ENCODE measurements around the gene MCC.

MCC gene

DNA sequence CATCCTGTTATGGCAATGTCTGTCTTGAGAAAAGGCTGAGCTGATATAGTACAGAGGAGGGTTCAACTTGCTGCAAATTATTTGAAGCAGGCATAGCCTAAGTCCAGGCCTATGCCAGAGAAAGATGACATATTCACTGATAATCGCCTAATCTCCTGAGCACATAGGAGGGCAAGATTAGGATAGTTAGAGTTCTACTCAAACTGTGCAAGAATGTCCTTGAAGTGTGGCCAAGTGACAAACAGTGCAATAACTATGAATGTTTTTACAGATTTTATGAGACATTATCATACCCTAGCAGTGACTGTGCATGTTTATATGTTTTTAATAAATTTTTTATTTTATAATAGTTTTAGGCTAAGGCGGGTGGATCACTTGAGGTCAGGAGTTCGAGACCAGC, 149.6 kb downstream of the MCC start:
- no peaks in the 10 kb centered on the region for H3K9me3 Mint-ChIP-seq
- no peaks in the 10 kb centered on the region for H3K4me1 Mint-ChIP-seq
- no peak overlapping the region for H3K4me3 Mint-ChIP-seq
- no peak overlapping the region for H3K27ac Mint-ChIP-seq
- DNase-seq (ENCODE audit: low spot score in 2 of 2) (no peak), ATAC-seq (no peak)
- no peaks in the 10 kb centered on the region for H3K36me3 Mint-ChIP-seq

DNA sequence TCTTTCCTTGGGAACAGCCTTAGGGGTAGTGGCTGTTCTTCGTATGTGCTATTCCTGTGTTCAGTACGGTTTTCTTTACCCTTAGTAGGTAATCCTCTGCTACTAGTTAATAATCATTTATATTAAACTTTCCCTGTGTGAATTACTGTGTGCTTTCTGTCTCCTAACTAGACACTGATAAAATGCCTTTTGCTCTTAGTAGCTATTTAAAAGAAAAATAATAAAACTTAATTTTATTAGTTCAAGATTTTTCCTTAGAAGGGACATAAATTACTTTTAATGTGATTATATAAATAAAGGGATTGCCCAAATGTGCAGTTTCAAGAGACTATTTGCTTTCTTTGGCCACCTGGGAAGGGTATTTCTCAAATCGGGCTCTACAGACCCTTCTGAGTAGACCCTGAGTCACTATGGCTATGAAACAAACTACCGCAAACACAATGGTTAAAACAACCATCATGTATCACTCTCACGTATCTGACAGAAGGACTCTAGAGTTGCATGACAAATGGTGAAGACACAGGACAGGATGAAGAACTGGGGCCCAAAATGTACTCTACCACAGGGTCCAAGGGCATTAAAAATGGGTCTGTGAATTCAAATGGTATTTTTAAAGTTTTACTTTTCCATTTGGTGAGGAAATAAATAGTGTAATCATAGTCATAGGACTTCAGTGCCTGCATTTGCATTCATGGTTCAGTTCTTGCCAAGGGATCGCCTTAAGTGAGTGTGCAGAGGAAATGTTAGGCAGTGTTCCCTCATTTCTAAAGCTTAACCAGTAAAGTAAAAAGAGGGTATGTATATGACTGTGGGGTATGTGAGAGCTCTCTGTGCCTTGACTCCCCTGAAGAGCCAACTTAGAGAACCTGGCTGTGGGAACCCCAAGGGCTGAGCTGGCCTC, 150.5 kb downstream of the MCC start:
- DNase-seq (ENCODE audit: low spot score in 2 of 2) (no peak), ATAC-seq (no peak)
- no peaks in the 10 kb centered on the region for H3K4me1 Mint-ChIP-seq
- no peaks in the 10 kb centered on the region for H3K9me3 Mint-ChIP-seq
- H3K27ac Mint-ChIP-seq = no peak overlapping the region
- H3K4me3 Mint-ChIP-seq = no peak overlapping the region
- H3K36me3 Mint-ChIP-seq = no peaks in the 10 kb centered on the region

DNA sequence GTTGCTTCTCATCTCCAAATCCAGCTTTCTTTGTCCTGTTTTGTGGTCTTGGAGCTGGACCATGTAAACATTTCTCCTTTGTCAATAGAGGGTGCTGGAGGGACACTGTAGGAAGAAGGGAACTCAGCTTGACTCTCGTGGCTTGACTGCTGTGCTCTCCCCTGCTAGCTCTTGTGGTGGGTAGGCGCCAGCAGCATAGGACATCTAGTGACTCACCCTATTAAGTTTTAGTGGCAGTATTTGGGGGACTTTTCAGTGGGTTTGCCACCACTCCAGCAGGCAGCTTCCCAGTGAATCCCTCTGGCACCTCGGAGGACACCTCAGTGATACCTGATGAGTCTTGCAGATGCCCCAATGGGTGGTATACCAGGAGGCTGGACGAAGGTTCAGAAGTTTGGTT, 151.3 kb downstream of the MCC start:
- peak; percentile 66 for ATAC-seq
- H3K4me3 Mint-ChIP-seq = no peak overlapping the region
- no peaks in the 10 kb centered on the region for H3K36me3 Mint-ChIP-seq
- no peaks in the 10 kb centered on the region for H3K4me1 Mint-ChIP-seq
- H3K27ac Mint-ChIP-seq = no peak overlapping the region
- H3K9me3 Mint-ChIP-seq = no peaks in the 10 kb centered on the region
- no peak for DNase-seq (ENCODE audit: low spot score in 2 of 2)

DNA sequence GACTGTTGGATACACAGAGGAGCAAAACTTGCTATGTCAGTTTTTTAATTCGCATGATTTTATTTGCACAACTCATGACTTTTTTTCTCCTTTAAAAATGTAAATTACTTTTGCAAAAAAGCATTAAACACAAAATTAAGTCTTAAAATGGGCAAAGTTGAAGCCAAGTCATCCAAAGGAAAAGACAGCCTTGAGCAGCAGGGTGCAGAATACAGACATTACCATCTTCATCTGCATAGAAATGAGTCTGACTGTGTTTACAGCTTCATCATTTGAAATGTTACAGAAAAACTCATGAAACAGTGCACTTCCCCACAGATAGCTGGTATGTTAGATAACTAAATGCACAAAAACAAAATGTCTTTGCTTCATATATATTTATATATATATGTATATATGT, 154.8 kb downstream of the MCC start:
- H3K9me3 Mint-ChIP-seq = no peaks in the 10 kb centered on the region
- no peak overlapping the region for H3K4me3 Mint-ChIP-seq
- no peak overlapping the region for H3K27ac Mint-ChIP-seq
- DNase-seq (ENCODE audit: low spot score in 2 of 2) = no peak
- no peaks in the 10 kb centered on the region for H3K36me3 Mint-ChIP-seq
- no peak for ATAC-seq
- H3K4me1 Mint-ChIP-seq = peaks cover 7% of the 10 kb centered on the region

DNA sequence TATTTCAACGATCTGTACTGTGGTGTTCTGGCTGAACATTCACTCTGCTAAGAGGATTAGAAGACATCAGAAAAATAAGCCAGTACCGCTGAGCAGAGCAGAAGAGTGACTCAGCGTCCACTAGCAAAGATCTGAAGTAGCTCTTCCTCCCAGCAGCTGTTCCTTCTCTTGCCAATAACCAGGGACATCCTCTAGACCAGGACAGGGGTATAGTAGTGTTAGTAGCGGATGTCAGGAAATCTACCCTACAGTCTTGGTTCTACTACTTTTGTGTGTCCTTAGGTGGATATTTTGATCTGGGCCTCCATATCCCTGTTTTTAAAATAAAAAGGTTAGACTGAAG, 157.1 kb downstream of the MCC start:
- ATAC-seq = no peak
- Mint-ChIP-seq H3K4me1 (peaks cover 7% of the 10 kb centered on the region), H3K4me3 (no peak overlapping the region), H3K27ac (peak overlapping the region; percentile 30), H3K36me3 (no peaks in the 10 kb centered on the region), H3K9me3 (no peaks in the 10 kb centered on the region)
- no peak for DNase-seq (ENCODE audit: low spot score in 2 of 2)

DNA sequence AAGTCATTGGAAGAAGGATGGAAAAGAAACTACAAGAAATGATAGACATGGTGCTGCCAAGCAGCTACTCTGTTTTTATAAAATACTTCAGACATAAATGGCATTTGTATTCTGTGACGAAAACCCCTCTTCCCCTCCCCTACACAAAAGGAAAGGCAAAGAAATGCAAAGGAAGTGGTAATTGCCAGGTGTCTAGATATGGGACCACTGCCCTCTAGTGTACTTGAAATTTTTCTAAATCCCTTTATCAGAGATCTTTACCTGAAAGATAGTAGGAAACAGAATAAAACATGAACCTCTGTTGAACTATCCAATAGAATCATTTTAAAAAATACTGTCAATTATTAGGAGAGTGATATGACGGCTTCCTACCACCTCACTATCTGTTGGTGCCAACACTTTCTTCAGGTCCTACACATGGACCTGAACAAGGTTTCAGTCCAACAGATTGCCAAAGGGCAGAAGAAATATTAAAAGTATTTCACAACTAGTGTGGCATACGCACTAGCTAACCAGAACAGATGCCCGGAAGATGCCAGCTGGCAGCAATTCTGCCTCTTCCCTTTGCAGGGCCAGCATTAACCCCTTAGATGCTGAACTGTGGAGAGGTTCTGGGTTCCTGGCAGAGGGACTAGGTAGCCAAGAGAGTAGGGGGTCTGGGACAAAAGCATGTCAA, 157.6 kb downstream of the MCC start:
- Mint-ChIP-seq H3K4me1 (peaks cover 7% of the 10 kb centered on the region), H3K27ac (peak overlapping the region; percentile 30), H3K4me3 (no peak overlapping the region), H3K9me3 (no peaks in the 10 kb centered on the region), H3K36me3 (no peaks in the 10 kb centered on the region)
- DNase-seq (ENCODE audit: low spot score in 2 of 2) (no peak), ATAC-seq (peak; percentile 70)

DNA sequence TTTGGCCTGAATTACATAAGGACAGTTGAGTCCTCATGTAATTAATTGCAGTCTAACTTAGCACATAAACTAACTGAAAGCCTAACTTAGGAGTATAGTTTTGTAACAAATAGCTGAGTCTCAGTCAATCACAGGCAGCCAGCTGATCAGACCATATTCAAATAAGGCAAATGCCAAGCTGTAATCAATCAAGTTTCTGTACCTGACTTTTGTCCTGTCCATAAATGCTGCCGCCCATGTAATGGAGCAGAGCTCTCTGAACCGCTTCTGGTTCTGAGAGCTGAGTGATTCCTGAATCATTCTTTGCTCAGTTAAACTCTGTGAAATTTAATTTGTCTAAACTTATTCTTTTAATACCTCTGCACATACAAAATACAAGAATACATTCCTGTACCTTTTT, 158.3 kb downstream of the MCC start:
- DNase-seq (ENCODE audit: low spot score in 2 of 2) (no peak), ATAC-seq (no peak)
- no peak overlapping the region for H3K27ac Mint-ChIP-seq
- no peaks in the 10 kb centered on the region for H3K36me3 Mint-ChIP-seq
- no peaks in the 10 kb centered on the region for H3K9me3 Mint-ChIP-seq
- no peak overlapping the region for H3K4me3 Mint-ChIP-seq
- H3K4me1 Mint-ChIP-seq = peaks cover 7% of the 10 kb centered on the region

DNA sequence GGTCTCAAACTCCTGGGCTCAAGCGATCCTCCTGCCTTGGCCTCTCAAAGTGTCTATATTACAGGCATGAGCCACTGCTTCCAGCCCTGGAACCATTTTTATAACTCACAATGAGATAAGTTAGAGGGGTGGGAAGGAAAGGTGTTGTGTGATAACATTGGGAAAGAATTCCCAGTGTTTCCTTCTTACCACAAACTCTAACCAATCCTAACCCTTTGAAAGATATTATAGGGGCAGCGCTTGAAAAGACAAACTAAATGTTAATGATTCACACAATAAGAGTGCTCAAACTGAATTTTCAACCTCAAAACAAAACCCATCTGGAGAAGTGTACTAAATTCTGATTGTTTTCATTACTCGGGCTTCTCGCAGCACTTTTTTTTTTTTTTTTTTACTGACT, 163.2 kb downstream of the MCC start:
- Mint-ChIP-seq H3K27ac (no peak overlapping the region), H3K36me3 (no peaks in the 10 kb centered on the region), H3K4me3 (no peak overlapping the region), H3K4me1 (peaks cover under 1% of the 10 kb centered on the region), H3K9me3 (no peaks in the 10 kb centered on the region)
- no peak for ATAC-seq
- DNase-seq (ENCODE audit: low spot score in 2 of 2) = no peak

DNA sequence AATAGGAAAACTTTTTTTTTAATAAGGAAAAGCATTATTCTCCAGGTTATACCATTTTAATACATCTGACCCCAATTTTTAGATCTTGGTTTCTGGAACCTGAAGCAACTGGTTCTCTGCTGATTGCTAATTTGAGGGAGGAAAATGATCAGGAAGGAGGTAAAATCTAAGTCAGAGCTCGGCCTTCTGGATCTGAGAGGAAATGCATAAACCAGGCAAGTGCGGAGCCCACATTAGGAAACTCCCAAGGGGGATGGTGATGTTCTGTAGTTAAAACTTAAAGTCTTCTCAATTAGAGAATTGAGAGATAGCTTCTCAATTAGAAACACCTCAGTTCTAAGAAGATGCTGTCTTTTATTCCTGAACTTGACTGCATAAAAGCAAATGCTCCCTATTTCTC, 167.0 kb downstream of the MCC start:
- no peaks in the 10 kb centered on the region for H3K4me1 Mint-ChIP-seq
- H3K36me3 Mint-ChIP-seq = no peaks in the 10 kb centered on the region
- no peak for ATAC-seq
- no peak overlapping the region for H3K4me3 Mint-ChIP-seq
- no peak overlapping the region for H3K27ac Mint-ChIP-seq
- H3K9me3 Mint-ChIP-seq = no peaks in the 10 kb centered on the region
- DNase-seq (ENCODE audit: low spot score in 2 of 2) = no peak

DNA sequence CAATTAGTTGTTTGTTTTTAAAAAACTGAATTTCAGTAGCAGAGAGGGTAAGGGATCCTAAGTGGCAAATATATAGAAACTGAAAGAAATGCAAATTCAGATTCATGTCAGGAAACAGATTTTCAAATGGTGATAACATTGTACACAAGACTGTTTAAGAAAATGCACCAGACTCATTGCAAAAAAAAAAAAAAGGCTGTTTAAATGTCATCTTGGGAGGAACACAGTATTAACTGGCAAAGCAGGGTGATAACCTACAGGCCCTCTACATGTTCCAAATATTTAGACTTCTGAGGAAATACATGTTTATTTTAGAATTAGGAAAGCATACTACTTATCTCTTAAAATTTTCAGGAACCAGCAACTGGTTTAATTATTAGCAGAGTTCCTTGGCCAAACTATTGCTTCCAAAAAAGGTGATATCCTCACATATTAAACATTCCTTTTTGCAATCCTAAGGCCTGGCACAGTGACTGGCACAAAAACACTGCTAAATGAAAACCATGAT, 167.9 kb downstream of the MCC start:
- Mint-ChIP-seq H3K27ac (no peak overlapping the region), H3K36me3 (no peaks in the 10 kb centered on the region), H3K4me3 (no peak overlapping the region), H3K4me1 (no peaks in the 10 kb centered on the region), H3K9me3 (no peaks in the 10 kb centered on the region)
- no peak for DNase-seq (ENCODE audit: low spot score in 2 of 2)
- no peak for ATAC-seq

DNA sequence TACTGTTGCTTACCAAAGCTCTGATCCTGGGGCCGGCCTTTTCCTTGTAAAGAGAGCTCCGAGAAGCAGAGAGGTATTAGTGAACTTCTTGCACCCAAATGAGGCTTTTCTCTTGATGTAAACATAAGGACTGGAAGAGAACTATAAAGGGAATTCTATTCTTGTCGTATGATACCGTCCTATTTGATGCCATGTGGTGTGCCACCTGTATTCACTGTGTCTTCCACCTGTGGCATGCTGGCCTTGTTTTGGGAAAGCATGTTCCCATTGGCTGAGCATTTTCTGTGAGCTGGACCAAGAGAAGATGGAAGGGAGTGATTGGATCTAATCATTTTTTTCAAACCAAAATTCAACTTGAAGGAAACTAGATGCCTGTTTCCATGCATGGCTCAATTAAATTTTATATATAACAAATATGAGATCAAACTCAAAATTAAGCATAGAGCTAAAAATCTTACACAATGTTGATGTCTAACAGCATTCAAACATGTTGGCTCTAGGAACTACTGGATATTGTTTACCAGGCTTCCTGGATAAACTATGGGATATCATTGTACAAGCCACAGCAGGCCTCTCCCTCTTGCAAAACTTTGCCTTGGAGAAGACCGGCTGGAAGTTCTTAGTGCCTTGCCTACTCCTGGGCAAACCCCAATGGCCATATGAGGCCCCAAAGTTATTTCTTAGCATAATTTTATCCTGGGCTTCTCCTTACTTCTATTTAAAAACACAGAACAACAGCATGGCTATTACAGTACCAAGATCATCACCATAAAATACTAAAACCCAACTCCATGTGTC, 168.8 kb downstream of the MCC start:
- ATAC-seq (no peak), DNase-seq (ENCODE audit: low spot score in 2 of 2) (no peak)
- Mint-ChIP-seq H3K36me3 (no peaks in the 10 kb centered on the region), H3K27ac (no peak overlapping the region), H3K4me3 (no peak overlapping the region), H3K9me3 (no peaks in the 10 kb centered on the region), H3K4me1 (no peaks in the 10 kb centered on the region)

DNA sequence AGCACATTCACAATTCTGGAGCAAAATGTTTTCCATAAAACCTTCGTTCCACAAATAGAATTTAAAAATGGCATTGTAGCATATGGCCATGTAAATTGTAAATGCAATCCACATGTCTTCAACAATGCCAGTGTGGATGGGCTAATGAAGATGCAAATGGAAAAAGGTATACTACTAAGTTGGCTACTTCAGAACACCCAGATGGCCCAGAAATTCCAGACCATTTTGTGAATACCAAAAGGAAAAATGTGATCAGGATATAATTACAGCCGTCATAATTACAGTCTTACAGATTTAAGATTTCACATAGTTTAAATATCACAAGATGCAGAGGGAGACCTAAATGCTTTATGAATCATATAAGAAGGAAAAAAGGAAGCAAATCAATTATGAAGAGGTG, 170.6 kb downstream of the MCC start:
- Mint-ChIP-seq H3K4me1 (no peaks in the 10 kb centered on the region), H3K27ac (no peak overlapping the region), H3K4me3 (no peak overlapping the region), H3K9me3 (no peaks in the 10 kb centered on the region), H3K36me3 (no peaks in the 10 kb centered on the region)
- ATAC-seq (no peak), DNase-seq (ENCODE audit: low spot score in 2 of 2) (no peak)

DNA sequence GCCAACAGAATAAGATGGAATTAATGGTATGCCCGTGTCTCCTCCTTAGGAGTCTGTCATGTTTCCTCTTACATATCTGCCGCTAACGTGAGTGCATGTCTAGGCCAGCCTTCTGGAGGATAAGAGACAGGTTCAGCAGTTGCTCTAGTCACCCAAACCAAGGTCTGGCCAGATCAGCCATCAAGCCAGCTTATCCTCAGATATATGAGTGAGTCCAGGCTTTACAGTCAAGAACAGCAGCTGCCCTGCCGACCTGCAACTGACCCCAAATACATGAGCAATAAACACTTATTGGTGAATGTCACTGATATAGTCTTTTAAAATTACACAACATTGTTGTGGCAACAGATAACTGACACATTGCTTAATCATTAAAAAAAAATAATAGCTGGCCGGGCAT, 177.0 kb downstream of the MCC start:
- ATAC-seq (no peak), DNase-seq (ENCODE audit: low spot score in 2 of 2) (no peak)
- Mint-ChIP-seq H3K9me3 (no peaks in the 10 kb centered on the region), H3K4me3 (no peak overlapping the region), H3K36me3 (no peaks in the 10 kb centered on the region), H3K27ac (no peak overlapping the region), H3K4me1 (no peaks in the 10 kb centered on the region)

DNA sequence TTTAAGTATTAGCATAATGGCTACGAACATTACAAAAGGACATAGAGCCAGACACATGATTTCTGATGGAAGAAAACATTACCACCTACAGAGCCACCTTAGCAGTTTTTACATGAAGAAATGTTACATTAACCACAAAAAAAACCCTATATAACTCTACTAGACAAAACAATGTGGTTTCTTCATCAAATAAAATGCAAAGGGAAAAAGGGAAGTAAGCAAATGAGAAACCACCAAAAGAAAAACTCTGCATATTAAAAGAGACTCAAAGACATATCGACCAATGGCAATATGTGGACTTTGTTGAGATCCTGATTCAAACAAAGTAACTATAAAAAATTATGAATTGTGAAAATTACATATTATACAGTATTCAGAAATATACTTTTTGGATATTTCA, 186.1 kb downstream of the MCC start:
- ATAC-seq = no peak
- Mint-ChIP-seq H3K27ac (no peak overlapping the region), H3K36me3 (no peaks in the 10 kb centered on the region), H3K9me3 (no peaks in the 10 kb centered on the region), H3K4me1 (no peaks in the 10 kb centered on the region), H3K4me3 (no peak overlapping the region)
- no peak for DNase-seq (ENCODE audit: low spot score in 2 of 2)

DNA sequence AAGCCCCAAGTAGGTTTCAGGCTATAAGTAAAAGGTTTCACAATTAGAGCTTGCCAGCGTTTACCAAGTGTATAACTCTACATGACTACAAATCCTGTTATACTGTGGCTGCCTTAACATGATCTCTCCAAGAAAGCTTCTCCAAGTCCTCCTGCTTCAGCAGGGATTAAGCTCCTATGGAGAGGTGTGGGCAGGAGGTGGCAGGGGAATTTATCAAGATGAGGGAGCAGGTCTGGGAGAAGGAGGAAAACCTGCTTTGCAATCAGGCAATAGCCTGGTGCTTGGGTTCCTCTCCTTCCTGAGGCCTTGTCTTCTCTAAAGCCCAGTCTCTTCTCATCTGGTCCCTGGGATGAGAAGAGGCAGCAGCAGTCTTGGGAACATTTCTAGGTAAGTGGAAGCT, 188.7 kb downstream of the MCC start:
- Mint-ChIP-seq H3K4me1 (peaks cover 6% of the 10 kb centered on the region), H3K27ac (no peak overlapping the region), H3K4me3 (no peak overlapping the region), H3K9me3 (no peaks in the 10 kb centered on the region), H3K36me3 (no peaks in the 10 kb centered on the region)
- DNase-seq (ENCODE audit: low spot score in 2 of 2) (no peak), ATAC-seq (no peak)
